Measurements from ENCODE around the gene PRKG1.

DNA sequence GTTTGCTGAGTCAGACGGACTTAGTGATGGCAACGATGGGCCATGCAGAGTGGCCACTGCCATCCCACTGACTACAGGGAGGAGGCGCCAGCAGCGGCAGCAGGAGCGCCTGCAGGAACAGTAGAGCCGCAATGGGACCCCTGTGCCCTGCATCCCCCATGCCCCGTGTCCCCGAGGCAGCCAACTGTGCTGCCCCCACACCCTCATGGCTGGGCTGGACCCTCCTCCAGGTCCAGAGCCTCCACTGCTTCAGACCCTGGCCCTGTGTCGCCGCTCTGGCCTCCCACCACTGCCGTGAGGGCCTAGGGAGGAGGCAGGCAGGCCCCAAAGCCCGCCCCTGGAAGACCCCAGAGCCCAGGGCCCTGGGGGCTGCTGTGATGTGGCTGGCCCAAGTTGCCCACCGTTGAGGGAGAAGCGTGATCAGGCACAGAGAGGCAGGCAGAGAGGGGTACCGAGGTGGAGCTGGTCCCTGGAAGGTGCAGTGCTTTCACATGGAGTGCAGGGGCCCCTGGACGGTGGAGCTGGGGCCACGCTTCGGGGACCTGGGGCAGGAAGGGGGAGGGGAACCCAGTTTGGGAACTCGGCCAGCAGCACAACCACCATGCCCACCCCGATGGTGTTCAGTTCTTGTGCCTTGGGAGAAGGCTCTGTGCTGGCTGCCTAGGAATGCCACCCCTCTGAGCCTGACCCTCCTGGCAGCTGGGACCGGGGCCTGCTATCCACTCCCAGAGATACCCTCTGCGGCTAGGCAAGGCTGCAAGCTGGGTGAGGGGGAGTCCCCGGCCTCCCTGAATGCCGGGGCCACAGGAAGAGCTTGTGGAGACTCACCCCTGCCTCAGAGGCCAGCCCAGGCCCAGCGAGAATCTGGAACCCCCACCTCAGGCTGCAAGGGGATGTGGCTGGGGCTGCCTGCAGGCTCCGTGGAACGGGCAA lies 1272.4 kb downstream of the PRKG1 start:
- TF ChIP-seq, protein P1, sequence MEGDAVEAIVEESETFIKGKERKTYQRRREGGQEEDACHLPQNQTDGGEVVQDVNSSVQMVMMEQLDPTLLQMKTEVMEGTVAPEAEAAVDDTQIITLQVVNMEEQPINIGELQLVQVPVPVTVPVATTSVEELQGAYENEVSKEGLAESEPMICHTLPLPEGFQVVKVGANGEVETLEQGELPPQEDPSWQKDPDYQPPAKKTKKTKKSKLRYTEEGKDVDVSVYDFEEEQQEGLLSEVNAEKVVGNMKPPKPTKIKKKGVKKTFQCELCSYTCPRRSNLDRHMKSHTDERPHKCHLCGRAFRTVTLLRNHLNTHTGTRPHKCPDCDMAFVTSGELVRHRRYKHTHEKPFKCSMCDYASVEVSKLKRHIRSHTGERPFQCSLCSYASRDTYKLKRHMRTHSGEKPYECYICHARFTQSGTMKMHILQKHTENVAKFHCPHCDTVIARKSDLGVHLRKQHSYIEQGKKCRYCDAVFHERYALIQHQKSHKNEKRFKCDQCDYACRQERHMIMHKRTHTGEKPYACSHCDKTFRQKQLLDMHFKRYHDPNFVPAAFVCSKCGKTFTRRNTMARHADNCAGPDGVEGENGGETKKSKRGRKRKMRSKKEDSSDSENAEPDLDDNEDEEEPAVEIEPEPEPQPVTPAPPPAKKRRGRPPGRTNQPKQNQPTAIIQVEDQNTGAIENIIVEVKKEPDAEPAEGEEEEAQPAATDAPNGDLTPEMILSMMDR (IDR thresholded peaks at IDR 0.05) = no peak
- no peak for TF ChIP-seq POLR2A (IDR thresholded peaks at IDR 0.05)
